H1 (cell line): ENCODE data around the gene EMX2. TPM values are rescaled to one million over a fixed set of nuclear protein-coding genes. Genes with fewer than 3 reads are reported as not detected.

Experiments
- CTCF ChIA-PET: fragments of 300-600 bp; sonication (Branson Sonifier 250); formaldehyde crosslinking; loops from one replicate; lab custom pipeline; 2021; ENCODE audit not compliant: partially characterized antibody; lab: Charles Lee
- POLR2A ChIA-PET: fragments of 300-600 bp; sonication (Branson Sonifier 250); formaldehyde crosslinking; loops from one replicate; lab custom pipeline; 2021; ENCODE audit warnings: inconsistent platforms; ENCODE audit not compliant: partially characterized antibody; lab: Charles Lee
- DNase-seq, 2 experiments: peaks; one replicate each; pipeline versions ENCODE4 v3.0.0 to v3.0.0-alpha.2; 2010 to 2022; ENCODE audit warnings: low spot score in 2 of 2, low read depth in 1 of 2, mixed read lengths in 1 of 2
- FAIRE-seq: peaks from 2 replicates; lab custom pipeline; 2011; peaks lifted over from hg19 to GRCh38; lab: Jason Lieb, UNC
- H2AFZ ChIP-seq: 2 replicates; pipeline ENCODE4 v1.8.1; 2012; ENCODE audit warnings: low read length, inconsistent platforms
- H2AK5ac ChIP-seq: 2 replicates; pipeline ENCODE4 v1.6.1; 2013; ENCODE audit warnings: low read depth, low read length
- H2BK120ac ChIP-seq: replicated peaks from 2 replicates; pipeline ENCODE3; 2013; ENCODE audit warnings: low read depth, low read length, inconsistent platforms
- H2BK12ac ChIP-seq: 2 replicates; pipeline ENCODE4 v1.6.1; 2013; ENCODE audit warnings: low read depth, low read length
- H2BK15ac ChIP-seq: 2 replicates; pipeline ENCODE4 v1.6.1; 2013; ENCODE audit warnings: low read length
- H2BK20ac ChIP-seq: 2 replicates; pipeline ENCODE4 v1.6.1; 2013; ENCODE audit warnings: low read length
- H2BK5ac ChIP-seq: 2 replicates; pipeline ENCODE4 v1.6.1; 2013; ENCODE audit warnings: low read depth, low read length
- H3K14ac ChIP-seq: 2 replicates; pipeline ENCODE4 v1.6.1; 2013; ENCODE audit warnings: inconsistent platforms; ENCODE audit not compliant: insufficient read length
- H3K18ac ChIP-seq: 2 replicates; pipeline ENCODE4 v1.6.1; 2013; ENCODE audit warnings: low read length; ENCODE audit errors: extremely low read depth
- H3K23ac ChIP-seq: 2 replicates; pipeline ENCODE4 v1.6.1; 2013; ENCODE audit warnings: inconsistent platforms; ENCODE audit not compliant: insufficient read length
- H3K23me2 ChIP-seq: 2 replicates; pipeline ENCODE4 v1.6.1; 2013; ENCODE audit warnings: low read depth, low read length
- H3K27ac ChIP-seq: 2 replicates; pipeline ENCODE4 v1.6.1; 2011; ENCODE audit warnings: low read depth, low read length, inconsistent platforms
- H3K27me3 ChIP-seq, 4 experiments: replicated peaks in 1 of 4; 1 replicate in 1 of 4; 2 replicates in 3 of 4; pipeline versions ENCODE4 v1.6.1 to v1.8.1; 2011 to 2013; ENCODE audit warnings: low read length in 3 of 4, mild to moderate bottlenecking in 3 of 4, inconsistent platforms in 2 of 4, mixed read lengths in 2 of 4, moderate library complexity in 1 of 4; ENCODE audit not compliant: control insufficient read depth in 3 of 4, insufficient read depth in 3 of 4; ENCODE audit errors: extremely low read depth in 1 of 4
- H3K36me3 ChIP-seq, 4 experiments: 2 replicates each; pipeline versions ENCODE4 v1.6.1 to v1.8.1; 2011 to 2013; ENCODE audit warnings: mild to moderate bottlenecking in 4 of 4, low read length in 3 of 4, moderate library complexity in 2 of 4, control low read depth in 1 of 4, inconsistent platforms in 1 of 4; ENCODE audit not compliant: insufficient read depth in 4 of 4, control insufficient read depth in 2 of 4
- H3K4ac ChIP-seq: replicated peaks from 2 replicates; pipeline ENCODE3; 2013; ENCODE audit warnings: low read length, low read depth, mixed read lengths, inconsistent platforms; ENCODE audit not compliant: insufficient read length
- H3K4me1 ChIP-seq, 4 experiments: replicated peaks in 1 of 4; 1 replicate in 1 of 4; 2 replicates in 3 of 4; pipeline versions ENCODE4 v1.6.1 to v1.8.1; 2011 to 2013; ENCODE audit warnings: low read length in 3 of 4, inconsistent platforms in 2 of 4, mixed read lengths in 1 of 4; ENCODE audit not compliant: insufficient read depth in 4 of 4, control insufficient read depth in 3 of 4
- H3K4me2 ChIP-seq, 2 experiments: 2 replicates each; pipeline versions ENCODE4 v1.6.1 to v1.8.1; 2011 to 2013; ENCODE audit warnings: low read depth in 2 of 2, low read length in 2 of 2, control low read depth in 1 of 2, inconsistent platforms in 1 of 2, mild to moderate bottlenecking in 1 of 2; ENCODE audit not compliant: insufficient read depth in 1 of 2
- H3K4me3 ChIP-seq, 4 experiments: fragments of 200-600, 300-600 bp in 1 of 4; sonication (generic), shearing (Covaris generic), sonication (Bioruptor Twin) in 1 of 4; 2 replicates each; pipeline versions ENCODE4 v1.5.1 to v1.8.1; 2011 to 2016; ENCODE audit warnings: low read length in 4 of 4, low read depth in 3 of 4, control low read depth in 2 of 4, inconsistent platforms in 2 of 4, mild to moderate bottlenecking in 2 of 4, mixed read lengths in 1 of 4, moderate library complexity in 1 of 4; ENCODE audit not compliant: insufficient read depth in 2 of 4; ENCODE audit errors: extremely low read depth in 1 of 4
- H3K56ac ChIP-seq: replicated peaks from 2 replicates; pipeline ENCODE3; 2013; ENCODE audit warnings: low read depth, mild to moderate bottlenecking, mixed read lengths, low read length, inconsistent platforms; ENCODE audit not compliant: insufficient read length
- H3K79me1 ChIP-seq: 2 replicates; pipeline ENCODE4 v1.6.1; 2013; ENCODE audit warnings: low read depth, low read length, control low read depth
- H3K79me2 ChIP-seq, 2 experiments: 2 replicates each; pipeline versions ENCODE4 v1.6.1 to v1.8.1; 2012 to 2013; ENCODE audit warnings: low read length in 2 of 2, mild to moderate bottlenecking in 2 of 2, inconsistent platforms in 1 of 2; ENCODE audit not compliant: insufficient read depth in 2 of 2, control insufficient read depth in 1 of 2
- H3K9ac ChIP-seq, 4 experiments: replicated peaks in 1 of 4; 1 replicate in 1 of 4; 2 replicates in 3 of 4; pipeline versions ENCODE4 v1.6.1 to v1.8.1; 2011 to 2013; ENCODE audit warnings: low read depth in 3 of 4, low read length in 3 of 4, control low read depth in 2 of 4, mild to moderate bottlenecking in 2 of 4, moderate library complexity in 2 of 4, inconsistent platforms in 1 of 4; ENCODE audit errors: extremely low read depth in 1 of 4
- H3K9me3 ChIP-seq, 2 experiments: 2 replicates each; pipeline versions ENCODE4 v1.6.1 to v1.8.1; 2012 to 2013; ENCODE audit warnings: mild to moderate bottlenecking in 2 of 2, moderate library complexity in 2 of 2, control low read depth in 1 of 2, inconsistent platforms in 1 of 2, low read depth in 1 of 2, low read length in 1 of 2, mixed read lengths in 1 of 2; ENCODE audit not compliant: insufficient read depth in 2 of 2
- H4K20me1 ChIP-seq, 2 experiments: replicated peaks in 1 of 2; 2 replicates each; pipeline versions ENCODE3 to v1.8.1; 2011 to 2013; ENCODE audit warnings: inconsistent platforms in 2 of 2, low read length in 2 of 2, mild to moderate bottlenecking in 1 of 2; ENCODE audit not compliant: insufficient read depth in 2 of 2, control insufficient read depth in 1 of 2
- H4K5ac ChIP-seq: 2 replicates; pipeline ENCODE4 v1.6.1; 2013; ENCODE audit warnings: low read length, low read depth, mixed read lengths, inconsistent platforms; ENCODE audit not compliant: insufficient read length
- H4K8ac ChIP-seq: 2 replicates; pipeline ENCODE4 v1.8.0; 2013; ENCODE audit warnings: mild to moderate bottlenecking, moderate library complexity, low read length, inconsistent platforms; ENCODE audit not compliant: insufficient read depth; ENCODE audit errors: extremely low read depth
- H4K91ac ChIP-seq: replicated peaks from 2 replicates; pipeline ENCODE3; 2013; ENCODE audit warnings: low read length, mixed read lengths, inconsistent platforms; ENCODE audit not compliant: insufficient read length
- SIN3A ChIP-seq, 2 experiments: IDR thresholded peaks in 1 of 2; conservative IDR thresholded peaks in 1 of 2; 2 replicates each; pipeline ENCODE4 v1.6.1; 2011 to 2012; ENCODE audit warnings: low read length in 2 of 2, improper control_type of control experiment in 1 of 2, low read depth in 1 of 2, mild to moderate bottlenecking in 1 of 2
- SP4 ChIP-seq: IDR thresholded peaks from 2 replicates; pipeline ENCODE4 v1.6.1; 2012; ENCODE audit warnings: low read length, inconsistent platforms
- SUZ12 ChIP-seq: fragments of 200-600 bp; sonication (generic); IDR thresholded peaks from 2 replicates; pipeline ENCODE4 v1.6.1; 2012; ENCODE audit warnings: mild to moderate bottlenecking, inconsistent platforms, low read length, moderate library complexity, mixed read lengths
- WGBS, 2 experiments: shearing (Covaris generic) in 1 of 2; methylation state at CpG; one replicate each; pipeline versions ENCODE4 v1.1.6 to v1.1.7; 2013 to 2015; ENCODE audit warnings: low lambda C conversion rate in 2 of 2, mixed read lengths in 2 of 2, inconsistent platforms in 1 of 2, low coverage in 1 of 2, missing lambda C conversion rate in 1 of 2; ENCODE audit not compliant: insufficient replicate concordance in 2 of 2, insufficient coverage in 1 of 2, insufficient read length in 1 of 2; ENCODE audit errors: extremely low coverage in 1 of 2, missing lambda C conversion rate in 1 of 2; 5-methylcytosine and 5-hydroxymethylcytosine counted together
- polyA plus RNA-seq, 7 experiments: library from polyadenylated mRNA; depleted of rRNA in 3 of 7; stranded (reverse) in 5 of 7; unstranded in 2 of 7; fragments of >200 nt in 5 of 7; fragments of 200-250 nt in 2 of 7; gene quantifications; 1 replicate in 5 of 7; 2 replicates in 1 of 7; 4 replicates in 1 of 7; pipeline versions ENCODE4 v1.2.1 to v1.2.3, GENCODE V29; 2011 to 2013; ENCODE audit warnings: missing spikeins in 2 of 7, mixed read lengths in 2 of 7
- total RNA-seq: library from RNA; stranded (reverse); fragmentation: NEBNext Ultra II Directional; extraction: Animal tissue kit (Norgen Biotek cat#: 25700); gene quantifications from 2 replicates; pipeline ENCODE4 v1.2.1, GENCODE V29; 2021
- TF ChIP-seq, protein P1 (sequence below): IDR thresholded peaks from 2 replicates; pipeline ENCODE4 v1.6.1; 2011; ENCODE audit warnings: low read length, improper control_type of control experiment

The EMX2 gene
- total and polyA plus RNA-seq, 2 of the 8 experiments (the other 6 are each of a cell fraction or from before 2014, with no cell fraction given) = not detected

DNA sequence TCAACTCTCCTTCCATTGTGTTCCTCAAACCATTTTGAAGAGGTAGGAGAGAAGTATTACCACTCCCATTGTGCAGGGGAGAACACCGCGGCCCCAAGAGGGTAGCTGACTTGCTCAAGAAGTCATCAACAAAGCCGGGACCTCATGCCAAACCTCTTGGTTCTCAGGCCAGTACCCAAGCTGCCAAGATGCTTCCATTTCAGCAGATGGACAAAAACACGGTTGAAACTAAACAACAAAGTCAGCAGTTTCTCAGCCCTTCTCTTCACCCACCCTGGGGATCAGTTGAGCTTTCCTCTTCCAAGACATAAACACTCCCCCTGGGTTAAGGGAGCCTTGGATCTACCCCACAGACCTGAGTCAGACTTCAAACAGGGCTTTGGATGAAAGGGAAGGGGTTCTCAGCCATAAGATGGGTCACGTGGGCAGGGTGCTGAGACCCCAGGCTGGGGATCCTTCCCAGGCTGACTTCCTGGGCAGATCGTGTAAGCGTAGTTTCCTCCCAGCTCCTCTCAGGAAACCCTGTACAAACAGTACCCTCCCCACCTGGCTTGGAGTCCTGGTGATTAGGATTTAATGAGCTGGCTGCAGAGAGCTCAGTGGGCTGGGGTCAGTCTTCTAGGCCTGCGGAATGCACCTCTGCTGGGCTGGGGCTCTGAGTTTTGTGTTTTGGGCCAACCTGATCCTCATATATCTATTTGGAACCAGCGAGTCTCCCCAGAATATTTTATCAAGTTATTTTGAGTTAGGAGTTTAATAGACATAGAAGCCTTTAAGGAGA is 27.3 kb downstream of the EMX2 start:
- FAIRE-seq = no peak
- H4K8ac ChIP-seq = no peak overlapping the region
- no peaks in the 10 kb centered on the region for H3K79me1 ChIP-seq
- H3K27me3 ChIP-seq = no peaks in the 10 kb centered on the region
- H3K56ac ChIP-seq = no peak overlapping the region
- H3K79me2 ChIP-seq = no peaks in the 10 kb centered on the region
- H3K9me3 ChIP-seq = no peaks in the 10 kb centered on the region
- no peak overlapping the region for H3K4me2 ChIP-seq
- no peak overlapping the region for H3K4me3 ChIP-seq
- DNase-seq = no peak
- H4K5ac ChIP-seq = no peak overlapping the region
- H3K23ac ChIP-seq = no peak overlapping the region
- H3K27ac ChIP-seq = no peak overlapping the region
- no peak overlapping the region for H3K9ac ChIP-seq
- H3K14ac ChIP-seq = no peak overlapping the region
- WGBS, 2 experiments = 82% methylated on average over 9 of the region's 9 CpGs; no CpG with 5 or more reads in 1 of the 2 experiments
- 0 out of 7 replicates have a peak, but pooled peaks cover 0 to under 1% (median 0%) of the 10 kb centered on the region in 4 experiments for H3K4me1 ChIP-seq
- no peak overlapping the region for H2AFZ ChIP-seq
- H3K36me3 ChIP-seq = no peaks in the 10 kb centered on the region
- POLR2A ChIA-PET = no interaction called here
- no peak overlapping the region for H2BK12ac ChIP-seq
- H2BK15ac ChIP-seq = no peak overlapping the region
- no peak overlapping the region for H2BK20ac ChIP-seq
- no peak overlapping the region for H3K18ac ChIP-seq
- H3K23me2 ChIP-seq = no peaks in the 10 kb centered on the region
- H4K20me1 ChIP-seq = no peaks in the 10 kb centered on the region
- no peak overlapping the region for H2BK120ac ChIP-seq
- H2AK5ac ChIP-seq = no peak overlapping the region
- TF ChIP-seq SP4 = no peak
- no peak for TF ChIP-seq SIN3A (conservative IDR thresholded peaks at IDR 0.05 in 1 of 2, IDR thresholded peaks at IDR 0.05 in 1 of 2; ENCODE audit: low read depth in 1 of 2, low read length in 2 of 2)
- TF ChIP-seq, protein P1, sequence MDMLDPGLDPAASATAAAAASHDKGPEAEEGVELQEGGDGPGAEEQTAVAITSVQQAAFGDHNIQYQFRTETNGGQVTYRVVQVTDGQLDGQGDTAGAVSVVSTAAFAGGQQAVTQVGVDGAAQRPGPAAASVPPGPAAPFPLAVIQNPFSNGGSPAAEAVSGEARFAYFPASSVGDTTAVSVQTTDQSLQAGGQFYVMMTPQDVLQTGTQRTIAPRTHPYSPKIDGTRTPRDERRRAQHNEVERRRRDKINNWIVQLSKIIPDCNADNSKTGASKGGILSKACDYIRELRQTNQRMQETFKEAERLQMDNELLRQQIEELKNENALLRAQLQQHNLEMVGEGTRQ = no peak
- TF ChIP-seq SUZ12 = no peak
- TF ChIP-seq, all 59 proteins: peak for 0
- H4K91ac ChIP-seq = no peak overlapping the region
- H3K4ac ChIP-seq = no peak overlapping the region
- CTCF ChIA-PET = interaction anchor here (0.8 to 1.9 kb wide), 5 partner anchors 9 to 74 kb away, joined by 3 to 11 read pairs (median 4); no protein-coding TSS in a partner anchor
- H2BK5ac ChIP-seq = no peak overlapping the region
